Inferior parietal cortex (tissue), 1 donor: ENCODE results near the gene CTBP2.

Experiments used
- DNase-seq: peaks from one replicate; pipeline ENCODE4 v3.0.0-alpha.2; 2016; ENCODE audit errors: extremely low spot score

Gene CTBP2

GRCh38 chr10:125159932-125160855 lies at the start of gene CTBP2:
TSS of gene CTBP2 (minus strand) at chr10:125160563.
- DNase-seq = no peak

- no peak for DNase-seq
These were observed 49.4 kb upstream of the CTBP2 start for GRCh38 chr10:125209591-125210355.

GRCh38 chr10:125208854-125209565 lies 48.6 kb upstream of the CTBP2 start:
- no peak for DNase-seq

- DNase-seq = no peak
These were observed 46.3 kb upstream of the CTBP2 start for GRCh38 chr10:125206623-125207022.

- no peak for DNase-seq
These were observed 45.1 kb upstream of the CTBP2 start for GRCh38 chr10:125205431-125205830.

- no peak for DNase-seq
These were observed 44.0 kb upstream of the CTBP2 start for GRCh38 chr10:125204400-125204799.

- no peak for DNase-seq
These were observed 42.9 kb upstream of the CTBP2 start for GRCh38 chr10:125203186-125203800.

- DNase-seq = no peak
These were observed 41.6 kb upstream of the CTBP2 start for GRCh38 chr10:125201791-125202622.

GRCh38 chr10:125201108-125201524 lies 40.8 kb upstream of the CTBP2 start:
- DNase-seq = no peak

- DNase-seq = no peak
These were observed 40.0 kb upstream of the CTBP2 start for GRCh38 chr10:125200396-125200795.

- DNase-seq = no peak
These were observed 38.9 kb upstream of the CTBP2 start for GRCh38 chr10:125199270-125199669.

GRCh38 chr10:125194814-125195213 lies 34.5 kb upstream of the CTBP2 start:
- no peak for DNase-seq

- DNase-seq = no peak
These were observed 33.0 kb upstream of the CTBP2 start for GRCh38 chr10:125193306-125193877.

- DNase-seq = no peak
These were observed 32.3 kb upstream of the CTBP2 start for GRCh38 chr10:125192620-125193019.

GRCh38 chr10:125192005-125192404 lies 31.6 kb upstream of the CTBP2 start:
- DNase-seq = no peak

- DNase-seq = no peak
These were observed 30.6 kb upstream of the CTBP2 start for GRCh38 chr10:125190946-125191345.

GRCh38 chr10:125190414-125190813 lies 30.1 kb upstream of the CTBP2 start:
- no peak for DNase-seq

- DNase-seq = no peak
These were observed 28.8 kb upstream of the CTBP2 start for GRCh38 chr10:125189162-125189561.

GRCh38 chr10:125187238-125188194 lies 27.2 kb upstream of the CTBP2 start:
- no peak for DNase-seq
